ENCODE results near the gene ZPLD1.

DNA sequence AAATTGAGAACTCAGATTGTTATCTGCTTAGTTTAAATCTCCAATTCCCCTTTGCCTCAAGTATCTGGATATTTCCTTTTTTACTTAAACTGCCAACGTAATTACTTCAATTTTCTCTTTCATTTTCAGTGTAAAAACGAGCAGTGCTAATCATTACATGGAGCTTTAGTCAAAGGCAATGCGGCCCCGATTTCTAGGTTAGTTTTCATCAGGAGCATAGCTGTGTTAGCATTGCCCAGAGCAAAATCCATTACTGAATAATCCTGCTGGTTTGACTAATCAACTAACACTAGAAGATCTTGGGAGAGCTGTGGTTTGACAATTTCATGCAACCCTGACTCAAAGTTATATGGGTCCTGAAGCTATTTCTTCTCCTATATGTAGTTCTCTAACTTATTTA is 46.2 kb downstream of the ZPLD1 start:
- TF ChIP-seq, protein P1, sequence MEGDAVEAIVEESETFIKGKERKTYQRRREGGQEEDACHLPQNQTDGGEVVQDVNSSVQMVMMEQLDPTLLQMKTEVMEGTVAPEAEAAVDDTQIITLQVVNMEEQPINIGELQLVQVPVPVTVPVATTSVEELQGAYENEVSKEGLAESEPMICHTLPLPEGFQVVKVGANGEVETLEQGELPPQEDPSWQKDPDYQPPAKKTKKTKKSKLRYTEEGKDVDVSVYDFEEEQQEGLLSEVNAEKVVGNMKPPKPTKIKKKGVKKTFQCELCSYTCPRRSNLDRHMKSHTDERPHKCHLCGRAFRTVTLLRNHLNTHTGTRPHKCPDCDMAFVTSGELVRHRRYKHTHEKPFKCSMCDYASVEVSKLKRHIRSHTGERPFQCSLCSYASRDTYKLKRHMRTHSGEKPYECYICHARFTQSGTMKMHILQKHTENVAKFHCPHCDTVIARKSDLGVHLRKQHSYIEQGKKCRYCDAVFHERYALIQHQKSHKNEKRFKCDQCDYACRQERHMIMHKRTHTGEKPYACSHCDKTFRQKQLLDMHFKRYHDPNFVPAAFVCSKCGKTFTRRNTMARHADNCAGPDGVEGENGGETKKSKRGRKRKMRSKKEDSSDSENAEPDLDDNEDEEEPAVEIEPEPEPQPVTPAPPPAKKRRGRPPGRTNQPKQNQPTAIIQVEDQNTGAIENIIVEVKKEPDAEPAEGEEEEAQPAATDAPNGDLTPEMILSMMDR (conservative IDR thresholded peaks at IDR 0.05; ENCODE audit: low read length) = no peak
- TF ChIP-seq EZH2phosphoT487 (IDR thresholded peaks at IDR 0.05; ENCODE audit: borderline replicate concordance) = no peak
